Stomach (tissue), 4 donors: ENCODE results near the gene CECR2.

ENCODE experiments used
- EP300 ChIP-seq: sonication (generic); formaldehyde crosslinking; IDR thresholded peaks from one replicate; pipeline ENCODE4 v1.6.1; 2017; ENCODE audit warnings: antibody characterized with exemption
- POLR2A ChIP-seq, 4 donors: fragments of 450-650 bp; IDR thresholded peaks; one replicate each; pipeline ENCODE4 v1.6.1; 2016; ENCODE audit warnings: antibody characterized with exemption in 4 of 4, control low read depth in 2 of 4, mild to moderate bottlenecking in 1 of 4, moderate library complexity in 1 of 4
- POLR2AphosphoS5 ChIP-seq, 3 donors: sonication (generic); formaldehyde crosslinking; IDR thresholded peaks; one replicate each; pipeline ENCODE4 v1.6.1; 2016; ENCODE audit warnings: antibody characterized with exemption in 3 of 3
- TF ChIP-seq, protein P1 (sequence below), 7 experiments: fragments of 450-650 bp in 4 of 7; fragments of 200-600 bp in 3 of 7; sonication (generic) in 3 of 7; IDR thresholded peaks; one replicate each; pipeline ENCODE4 v1.5.1; 2016 to 2019; ENCODE audit warnings: antibody characterized with exemption in 7 of 7, control low read depth in 2 of 7, mild to moderate bottlenecking in 1 of 7

DNA sequence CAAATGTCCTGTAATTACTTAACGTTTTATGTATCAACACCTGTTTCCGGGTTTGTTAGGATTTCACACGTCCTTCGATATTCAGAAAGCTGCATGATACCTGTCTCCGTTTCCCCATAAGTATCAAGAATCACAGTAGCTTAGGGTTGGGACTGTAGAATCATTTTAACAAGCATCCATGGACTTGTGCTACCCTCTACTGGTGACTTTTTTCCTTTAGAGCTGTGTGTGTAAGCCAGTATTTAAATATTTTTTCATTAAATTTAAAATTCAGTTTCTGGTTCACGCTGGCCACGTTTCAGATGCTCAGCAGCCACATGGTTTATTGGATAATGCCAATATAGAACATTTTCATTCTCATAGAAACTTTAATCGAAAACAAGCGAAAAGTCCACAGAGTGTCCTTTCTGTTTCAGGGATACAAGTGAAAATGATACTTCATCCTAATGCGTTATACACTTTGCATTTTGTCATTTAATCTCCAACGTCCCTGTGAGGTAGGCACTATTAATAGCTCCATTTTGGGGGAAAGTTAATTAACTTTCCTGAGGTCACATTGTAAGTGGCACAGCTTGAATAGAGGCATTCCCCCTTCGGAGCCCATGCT is 132.5 kb downstream of the CECR2 start:
- TF ChIP-seq, protein P1, sequence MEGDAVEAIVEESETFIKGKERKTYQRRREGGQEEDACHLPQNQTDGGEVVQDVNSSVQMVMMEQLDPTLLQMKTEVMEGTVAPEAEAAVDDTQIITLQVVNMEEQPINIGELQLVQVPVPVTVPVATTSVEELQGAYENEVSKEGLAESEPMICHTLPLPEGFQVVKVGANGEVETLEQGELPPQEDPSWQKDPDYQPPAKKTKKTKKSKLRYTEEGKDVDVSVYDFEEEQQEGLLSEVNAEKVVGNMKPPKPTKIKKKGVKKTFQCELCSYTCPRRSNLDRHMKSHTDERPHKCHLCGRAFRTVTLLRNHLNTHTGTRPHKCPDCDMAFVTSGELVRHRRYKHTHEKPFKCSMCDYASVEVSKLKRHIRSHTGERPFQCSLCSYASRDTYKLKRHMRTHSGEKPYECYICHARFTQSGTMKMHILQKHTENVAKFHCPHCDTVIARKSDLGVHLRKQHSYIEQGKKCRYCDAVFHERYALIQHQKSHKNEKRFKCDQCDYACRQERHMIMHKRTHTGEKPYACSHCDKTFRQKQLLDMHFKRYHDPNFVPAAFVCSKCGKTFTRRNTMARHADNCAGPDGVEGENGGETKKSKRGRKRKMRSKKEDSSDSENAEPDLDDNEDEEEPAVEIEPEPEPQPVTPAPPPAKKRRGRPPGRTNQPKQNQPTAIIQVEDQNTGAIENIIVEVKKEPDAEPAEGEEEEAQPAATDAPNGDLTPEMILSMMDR (IDR thresholded peaks at IDR 0.05): peak in 5 of 7 experiments; percentile 12 to 58 (median 44)
- TF ChIP-seq EP300 (no peak), POLR2A (IDR thresholded peaks at IDR 0.05) (no peak), POLR2AphosphoS5 (IDR thresholded peaks at IDR 0.05) (no peak)
